ENCODE data around the gene EYS. TPM values are rescaled to one million over a fixed set of nuclear protein-coding genes. Genes with fewer than 3 reads are reported as not detected.

Gene EYS
- total and polyA plus RNA-seq, 5 donors from 2014 or later = 0.03 to 0.09 (median 0.05) TPM; not detected in 1

DNA sequence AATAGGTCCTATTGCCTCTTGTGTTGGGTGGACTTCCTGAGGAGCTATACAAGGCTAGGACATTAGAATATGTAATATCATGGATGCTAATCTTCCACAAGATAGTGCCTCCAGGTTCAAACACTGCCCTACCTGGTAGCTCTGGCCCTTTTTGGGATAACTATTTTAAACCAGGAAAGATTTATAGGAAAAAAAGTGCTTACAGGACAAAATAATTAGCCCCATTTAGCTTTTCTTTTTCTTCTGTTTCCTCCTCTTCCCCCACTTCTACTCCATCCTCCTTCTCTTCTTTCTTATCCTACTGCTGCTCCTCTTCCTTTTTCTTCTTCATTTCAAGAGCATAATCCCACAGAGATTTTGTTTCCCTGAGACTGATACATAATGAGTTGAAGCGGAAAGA lies 1104.0 kb downstream of the EYS start:
- no peak for ATAC-seq (ENCODE audit: low read depth in 2 of 2)
- Mint-ChIP-seq H3K27ac (no peak overlapping the region), H3K9me3 (peaks cover 2 to 23% (median 9%) of the 10 kb centered on the region in 7 donors), H3K4me1 (no peaks in the 10 kb centered on the region), H3K36me3 (no peaks in the 10 kb centered on the region), H3K4me3 (no peak overlapping the region), H3K27me3 (no peaks in the 10 kb centered on the region)
- DNase-seq = no peak
- H3K27ac ChIP-seq (ENCODE audit: insufficient read depth, low read length, poor library complexity, severe bottlenecking) = no peak overlapping the region
- no peak overlapping the region for H3K4me3 ChIP-seq (ENCODE audit: low read depth, low read length)
- no peaks in the 10 kb centered on the region for H3K36me3 ChIP-seq (ENCODE audit: control insufficient read depth, insufficient read depth, low read length)
- no peaks in the 10 kb centered on the region for H3K27me3 ChIP-seq (ENCODE audit: control insufficient read depth, insufficient read depth, low read length)
- H3K4me1 ChIP-seq (ENCODE audit: control insufficient read depth, insufficient read depth, low read length, poor library complexity, severe bottlenecking) = no peaks in the 10 kb centered on the region
- no peaks in the 10 kb centered on the region for H3K9me3 ChIP-seq (ENCODE audit: control insufficient read depth in 2 of 2, low read length in 2 of 2)

DNA sequence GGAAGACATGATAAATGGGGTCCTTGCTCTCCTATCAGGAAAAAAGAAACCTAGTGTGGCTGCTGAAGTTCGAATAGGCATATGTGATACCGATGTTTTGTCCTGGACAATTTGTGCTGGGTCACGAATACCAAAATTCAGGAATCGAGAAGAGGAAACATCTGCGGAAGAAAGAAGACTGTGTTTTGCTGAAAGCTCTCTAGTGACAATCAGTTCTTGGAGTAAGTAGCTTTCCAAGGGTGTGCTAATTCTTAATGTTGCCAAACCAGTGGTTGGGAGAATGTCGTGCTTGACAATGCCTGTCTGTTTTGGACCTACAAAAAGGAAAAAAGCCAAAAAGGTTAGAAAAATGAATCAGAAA lies 1115.4 kb downstream of the EYS start:
- no peaks in the 10 kb centered on the region for H3K4me1 Mint-ChIP-seq
- H3K27me3 Mint-ChIP-seq = no peaks in the 10 kb centered on the region
- Histone ChIP-seq H3K4me3 (ENCODE audit: low read depth, low read length) (no peak overlapping the region), H3K27me3 (ENCODE audit: control insufficient read depth, insufficient read depth, low read length) (no peaks in the 10 kb centered on the region), H3K36me3 (ENCODE audit: control insufficient read depth, insufficient read depth, low read length) (no peaks in the 10 kb centered on the region), H3K27ac (ENCODE audit: insufficient read depth, low read length, poor library complexity, severe bottlenecking) (no peak overlapping the region), H3K4me1 (ENCODE audit: control insufficient read depth, insufficient read depth, low read length, poor library complexity, severe bottlenecking) (no peaks in the 10 kb centered on the region), H3K9me3 (ENCODE audit: control insufficient read depth in 2 of 2, low read length in 2 of 2) (peaks cover 0 to 4% of the 10 kb centered on the region in 2 experiments)
- ATAC-seq (ENCODE audit: low read depth in 2 of 2) (no peak), DNase-seq (no peak)
- peaks cover 0 to 38% (median 10%) of the 10 kb centered on the region in 7 donors for H3K9me3 Mint-ChIP-seq
- no peak overlapping the region for H3K4me3 Mint-ChIP-seq
- no peak overlapping the region for H3K27ac Mint-ChIP-seq
- no peaks in the 10 kb centered on the region for H3K36me3 Mint-ChIP-seq

DNA sequence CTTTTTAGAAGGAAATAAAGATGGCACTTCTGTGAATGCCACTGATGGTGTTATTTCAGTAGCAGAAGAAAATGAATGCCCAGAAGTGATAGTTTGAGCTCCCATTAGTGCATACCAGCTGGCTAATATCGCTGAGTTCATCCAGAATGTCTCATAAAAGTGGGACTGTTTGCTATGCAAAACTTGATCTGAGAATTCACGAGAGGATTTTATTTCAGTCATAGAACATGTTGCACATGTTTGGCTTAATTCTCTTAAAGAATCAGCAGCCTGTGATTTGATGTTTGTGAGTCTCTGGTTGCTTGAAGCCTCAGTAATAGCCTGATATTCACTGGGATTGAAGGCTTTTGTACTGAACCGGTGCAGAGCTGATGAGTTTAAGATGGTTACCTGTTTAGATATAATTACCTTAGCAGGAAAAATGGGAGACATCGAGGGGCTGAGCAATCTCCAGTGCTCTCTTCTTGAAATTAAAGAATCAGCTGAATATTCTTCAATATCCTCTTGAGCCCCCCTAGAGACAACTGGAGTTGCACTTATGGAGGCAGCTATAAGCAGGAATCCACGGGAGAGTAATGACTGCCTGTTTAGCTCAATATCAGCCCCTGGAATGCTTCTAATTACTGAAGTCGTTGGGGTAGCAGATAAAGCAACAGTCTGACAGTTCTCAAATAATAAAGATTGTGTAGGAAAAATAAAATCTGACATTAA lies 1115.9 kb downstream of the EYS start:
- Histone ChIP-seq H3K9me3 (ENCODE audit: control insufficient read depth in 2 of 2, low read length in 2 of 2) (peaks cover 0 to 4% of the 10 kb centered on the region in 2 experiments), H3K27ac (ENCODE audit: insufficient read depth, low read length, poor library complexity, severe bottlenecking) (no peak overlapping the region), H3K27me3 (ENCODE audit: control insufficient read depth, insufficient read depth, low read length) (no peaks in the 10 kb centered on the region), H3K4me3 (ENCODE audit: low read depth, low read length) (no peak overlapping the region), H3K36me3 (ENCODE audit: control insufficient read depth, insufficient read depth, low read length) (no peaks in the 10 kb centered on the region), H3K4me1 (ENCODE audit: control insufficient read depth, insufficient read depth, low read length, poor library complexity, severe bottlenecking) (no peaks in the 10 kb centered on the region)
- no peak for DNase-seq
- H3K27me3 Mint-ChIP-seq = no peaks in the 10 kb centered on the region
- H3K9me3 Mint-ChIP-seq = peaks cover 0 to 36% (median 10%) of the 10 kb centered on the region in 7 donors
- no peaks in the 10 kb centered on the region for H3K4me1 Mint-ChIP-seq
- no peak overlapping the region for H3K4me3 Mint-ChIP-seq
- no peak for ATAC-seq (ENCODE audit: low read depth in 2 of 2)
- no peaks in the 10 kb centered on the region for H3K36me3 Mint-ChIP-seq
- H3K27ac Mint-ChIP-seq = no peak overlapping the region

DNA sequence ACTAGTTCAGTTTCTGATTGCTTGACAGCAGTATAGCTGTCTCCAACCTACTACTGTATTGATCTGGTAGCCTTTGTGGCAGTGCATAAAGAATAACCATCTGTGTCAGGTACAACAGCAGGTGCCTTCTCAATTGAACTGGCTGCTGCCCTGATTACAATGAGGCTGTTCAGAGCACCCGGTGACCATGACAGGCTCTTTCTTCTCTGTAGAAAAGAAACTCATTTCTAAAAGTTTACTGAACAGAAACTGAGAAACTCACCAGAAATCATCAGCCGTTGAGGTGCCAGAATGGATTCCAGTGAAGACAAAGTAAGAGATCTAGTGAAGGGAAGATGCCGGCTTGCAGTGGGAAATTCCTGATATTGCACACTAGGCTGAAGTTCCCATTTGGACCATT lies 1117.1 kb downstream of the EYS start:
- ATAC-seq (ENCODE audit: low read depth in 2 of 2) = no peak
- Histone ChIP-seq H3K4me3 (ENCODE audit: low read depth, low read length) (no peak overlapping the region), H3K4me1 (ENCODE audit: control insufficient read depth, insufficient read depth, low read length, poor library complexity, severe bottlenecking) (no peaks in the 10 kb centered on the region), H3K9me3 (ENCODE audit: control insufficient read depth in 2 of 2, low read length in 2 of 2) (peaks cover 3 to 4% of the 10 kb centered on the region in 2 experiments), H3K27me3 (ENCODE audit: control insufficient read depth, insufficient read depth, low read length) (no peaks in the 10 kb centered on the region), H3K36me3 (ENCODE audit: control insufficient read depth, insufficient read depth, low read length) (no peaks in the 10 kb centered on the region), H3K27ac (ENCODE audit: insufficient read depth, low read length, poor library complexity, severe bottlenecking) (no peak overlapping the region)
- no peak overlapping the region for H3K4me3 Mint-ChIP-seq
- H3K4me1 Mint-ChIP-seq = no peaks in the 10 kb centered on the region
- H3K27me3 Mint-ChIP-seq = no peaks in the 10 kb centered on the region
- peak overlapping the region in 1 of 3 donors; percentile 20 for H3K27ac Mint-ChIP-seq
- peaks cover 0 to 31% (median 4%) of the 10 kb centered on the region in 7 donors for H3K9me3 Mint-ChIP-seq
- no peaks in the 10 kb centered on the region for H3K36me3 Mint-ChIP-seq
- no peak for DNase-seq

DNA sequence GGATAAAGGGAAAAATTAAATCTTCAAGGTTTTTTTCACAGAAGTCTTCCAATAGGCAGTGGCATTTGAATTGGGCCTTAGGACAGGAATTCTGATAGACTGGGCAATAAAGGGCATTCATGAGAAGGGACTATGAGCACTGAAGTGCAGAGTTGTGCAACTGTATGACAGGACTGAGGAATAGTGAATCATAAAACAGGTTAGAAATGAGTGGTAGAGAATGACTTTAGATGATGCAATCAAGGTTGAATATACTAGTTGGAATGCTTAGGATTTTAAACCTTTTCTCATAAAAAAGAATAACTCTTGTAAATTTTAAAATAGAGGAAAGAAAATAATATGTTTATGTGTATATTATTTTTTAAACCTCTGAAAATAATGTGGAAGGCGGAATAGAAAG lies 1126.7 kb downstream of the EYS start:
- Mint-ChIP-seq H3K4me3 (no peak overlapping the region), H3K4me1 (no peaks in the 10 kb centered on the region), H3K27ac (no peak overlapping the region), H3K27me3 (no peaks in the 10 kb centered on the region), H3K36me3 (no peaks in the 10 kb centered on the region), H3K9me3 (peaks cover 4 to 11% (median 5%) of the 10 kb centered on the region in 7 donors)
- DNase-seq (no peak), ATAC-seq (ENCODE audit: low read depth in 2 of 2) (no peak)
- Histone ChIP-seq H3K27ac (ENCODE audit: insufficient read depth, low read length, poor library complexity, severe bottlenecking) (no peak overlapping the region), H3K4me3 (ENCODE audit: low read depth, low read length) (no peak overlapping the region), H3K9me3 (ENCODE audit: control insufficient read depth in 2 of 2, low read length in 2 of 2) (peaks cover 0 to 11% of the 10 kb centered on the region in 2 experiments), H3K4me1 (ENCODE audit: control insufficient read depth, insufficient read depth, low read length, poor library complexity, severe bottlenecking) (no peaks in the 10 kb centered on the region), H3K36me3 (ENCODE audit: control insufficient read depth, insufficient read depth, low read length) (no peaks in the 10 kb centered on the region), H3K27me3 (ENCODE audit: control insufficient read depth, insufficient read depth, low read length) (no peaks in the 10 kb centered on the region)

DNA sequence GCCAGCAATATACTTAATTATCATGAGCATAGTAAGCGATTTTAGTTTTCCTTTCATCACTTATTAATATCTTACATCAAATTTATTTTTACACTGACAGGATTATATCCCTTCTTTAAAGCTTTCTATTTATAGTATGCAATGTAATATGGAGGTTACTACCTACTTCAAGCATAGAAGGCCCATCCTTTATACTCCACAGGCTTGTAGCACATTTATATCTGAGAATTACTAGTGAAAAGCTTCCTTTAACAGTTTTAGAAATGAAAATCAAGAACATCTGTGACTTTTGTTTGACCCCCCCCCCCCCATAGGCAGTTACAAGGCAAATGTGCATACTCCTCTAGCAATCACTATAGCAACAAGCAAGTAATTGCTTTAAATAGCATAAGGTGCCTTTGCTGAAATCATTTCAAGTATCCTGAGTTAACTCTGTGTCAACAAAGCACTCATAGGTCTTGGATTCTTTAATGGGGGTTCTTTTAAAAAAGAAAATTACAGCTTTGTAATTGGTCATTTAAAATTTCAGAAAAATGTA lies 1153.7 kb downstream of the EYS start:
- no peak overlapping the region for H3K4me3 Mint-ChIP-seq
- H3K27ac ChIP-seq (ENCODE audit: insufficient read depth, low read length, poor library complexity, severe bottlenecking) = no peak overlapping the region
- H3K4me1 ChIP-seq (ENCODE audit: control insufficient read depth, insufficient read depth, low read length, poor library complexity, severe bottlenecking) = no peaks in the 10 kb centered on the region
- no peaks in the 10 kb centered on the region for H3K27me3 ChIP-seq (ENCODE audit: control insufficient read depth, insufficient read depth, low read length)
- no peaks in the 10 kb centered on the region for H3K36me3 ChIP-seq (ENCODE audit: control insufficient read depth, insufficient read depth, low read length)
- DNase-seq (no peak), ATAC-seq (ENCODE audit: low read depth in 2 of 2) (no peak)
- no peaks in the 10 kb centered on the region for H3K4me1 Mint-ChIP-seq
- H3K9me3 ChIP-seq (ENCODE audit: control insufficient read depth in 2 of 2, low read length in 2 of 2) = peaks cover 0 to 6% of the 10 kb centered on the region in 2 experiments
- no peak overlapping the region for H3K4me3 ChIP-seq (ENCODE audit: low read depth, low read length)
- peaks cover 0 to 22% (median 10%) of the 10 kb centered on the region in 7 donors for H3K9me3 Mint-ChIP-seq
- H3K27ac Mint-ChIP-seq = no peak overlapping the region
- no peaks in the 10 kb centered on the region for H3K36me3 Mint-ChIP-seq
- no peaks in the 10 kb centered on the region for H3K27me3 Mint-ChIP-seq

DNA sequence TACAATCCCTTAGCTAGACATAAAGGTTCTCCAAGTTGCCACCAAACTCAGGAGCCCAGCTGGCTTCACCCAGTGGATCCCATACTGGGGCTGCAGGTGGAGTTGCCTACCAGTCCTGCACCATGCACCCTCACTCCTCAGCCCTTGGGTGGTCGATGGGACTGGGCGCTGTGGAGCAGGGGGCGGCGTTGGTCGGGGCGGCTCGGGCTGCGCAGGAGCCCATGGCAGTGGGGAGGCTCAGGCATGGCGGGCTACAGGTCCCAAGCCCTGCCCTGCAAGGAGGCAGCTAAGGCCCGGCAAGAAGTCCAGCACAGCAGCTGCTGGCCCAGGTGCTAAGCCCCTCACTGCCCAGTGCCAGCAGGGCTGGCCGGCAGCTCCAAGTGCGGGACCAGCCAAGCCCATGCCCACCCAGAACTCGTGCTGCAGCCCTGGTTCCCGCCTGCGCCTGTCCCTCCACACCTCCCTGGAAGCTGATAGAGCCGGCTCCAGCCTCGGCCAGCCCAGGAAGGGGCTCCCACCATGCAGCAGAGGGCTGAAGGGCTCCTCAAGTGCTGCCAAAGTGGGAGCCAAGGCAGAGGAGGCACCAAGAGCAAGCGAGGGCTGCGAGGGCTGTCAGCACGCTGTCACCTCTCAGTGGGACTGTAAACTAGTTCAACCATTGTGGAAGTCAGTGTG lies 1159.3 kb downstream of the EYS start:
- no peaks in the 10 kb centered on the region for H3K4me1 ChIP-seq (ENCODE audit: control insufficient read depth, insufficient read depth, low read length, poor library complexity, severe bottlenecking)
- no peaks in the 10 kb centered on the region for H3K4me1 Mint-ChIP-seq
- no peak for ATAC-seq (ENCODE audit: low read depth in 2 of 2)

More for the DNA sequence above, 1159.3 kb downstream of the EYS start:
- DNase-seq = no peak
- H3K36me3 Mint-ChIP-seq = no peaks in the 10 kb centered on the region
- no peak overlapping the region for H3K4me3 Mint-ChIP-seq
- no peak overlapping the region for H3K27ac Mint-ChIP-seq
- no peaks in the 10 kb centered on the region for H3K36me3 ChIP-seq (ENCODE audit: control insufficient read depth, insufficient read depth, low read length)
- H3K27me3 Mint-ChIP-seq = no peaks in the 10 kb centered on the region
- H3K4me3 ChIP-seq (ENCODE audit: low read depth, low read length) = no peak overlapping the region
- H3K27ac ChIP-seq (ENCODE audit: insufficient read depth, low read length, poor library complexity, severe bottlenecking) = no peak overlapping the region
- H3K9me3 ChIP-seq (ENCODE audit: control insufficient read depth in 2 of 2, low read length in 2 of 2) = peaks cover 0 to 3% of the 10 kb centered on the region in 2 experiments
- H3K27me3 ChIP-seq (ENCODE audit: control insufficient read depth, insufficient read depth, low read length) = no peaks in the 10 kb centered on the region
- H3K9me3 Mint-ChIP-seq = peaks cover 0 to 19% (median 10%) of the 10 kb centered on the region in 7 donors
